Naive B cell (primary cell): ENCODE data around the gene ANO10. TPM values are rescaled to one million over a fixed set of nuclear protein-coding genes. Genes with fewer than 3 reads are reported as not detected.
"Not testable (repeated sequence)": the region's sequence is repeated elsewhere in the genome, so short reads cannot be mapped to it uniquely, and the experiment has no call there.

Experiments
- ATAC-seq, 2 donors: fragments of 150-1000 bp; cut with Tn5 transposase; 2 replicates each; pipeline ENCODE4 v1.10.0; 2021; ENCODE audit warnings: low read depth in 2 of 2, mild to moderate bottlenecking in 2 of 2, moderate library complexity in 2 of 2
- DNase-seq: peaks from one replicate; pipeline ENCODE4 v3.0.0; 2022
- H3K27ac Mint-ChIP-seq, 6 donors: one replicate each; pipeline ENCODE4 v1.8.0; 2020 to 2022; ENCODE audit warnings: mild to moderate bottlenecking in 6 of 6, mixed read lengths in 6 of 6, moderate library complexity in 5 of 6, inconsistent platforms in 2 of 6
- H3K27me3 Mint-ChIP-seq, 3 donors: one replicate each; pipeline ENCODE4 v1.8.0; 2021 to 2022; ENCODE audit warnings: mixed read lengths in 3 of 3, mild to moderate bottlenecking in 1 of 3
- H3K36me3 Mint-ChIP-seq, 2 donors: one replicate each; pipeline ENCODE4 v1.8.0; 2020 to 2022; ENCODE audit warnings: mixed read lengths in 2 of 2, inconsistent platforms in 1 of 2, mild to moderate bottlenecking in 1 of 2
- H3K4me1 Mint-ChIP-seq, 3 donors: one replicate each; pipeline ENCODE4 v1.8.0; 2020 to 2022; ENCODE audit warnings: mixed read lengths in 3 of 3, inconsistent platforms in 1 of 3, mild to moderate bottlenecking in 1 of 3, moderate library complexity in 1 of 3
- H3K4me3 Mint-ChIP-seq, 8 donors: one replicate each; pipeline ENCODE4 v1.8.0; 2020 to 2022; ENCODE audit warnings: mild to moderate bottlenecking in 8 of 8, mixed read lengths in 8 of 8, moderate library complexity in 8 of 8, inconsistent platforms in 2 of 8
- H3K9me3 Mint-ChIP-seq, 7 donors: one replicate each; pipeline ENCODE4 v1.8.0; 2020 to 2022; ENCODE audit warnings: mixed read lengths in 7 of 7, mild to moderate bottlenecking in 5 of 7, inconsistent platforms in 2 of 7, moderate library complexity in 1 of 7
- polyA plus RNA-seq, 6 donors: library from polyadenylated mRNA; unstranded; fragments of 300-500 nt; fragmentation: Illumina TruSeq; gene quantifications; one replicate each; pipeline ENCODE4 v1.2.3, GENCODE V29; 2021; ENCODE audit warnings: low read depth in 6 of 6

Gene ANO10, protein sequence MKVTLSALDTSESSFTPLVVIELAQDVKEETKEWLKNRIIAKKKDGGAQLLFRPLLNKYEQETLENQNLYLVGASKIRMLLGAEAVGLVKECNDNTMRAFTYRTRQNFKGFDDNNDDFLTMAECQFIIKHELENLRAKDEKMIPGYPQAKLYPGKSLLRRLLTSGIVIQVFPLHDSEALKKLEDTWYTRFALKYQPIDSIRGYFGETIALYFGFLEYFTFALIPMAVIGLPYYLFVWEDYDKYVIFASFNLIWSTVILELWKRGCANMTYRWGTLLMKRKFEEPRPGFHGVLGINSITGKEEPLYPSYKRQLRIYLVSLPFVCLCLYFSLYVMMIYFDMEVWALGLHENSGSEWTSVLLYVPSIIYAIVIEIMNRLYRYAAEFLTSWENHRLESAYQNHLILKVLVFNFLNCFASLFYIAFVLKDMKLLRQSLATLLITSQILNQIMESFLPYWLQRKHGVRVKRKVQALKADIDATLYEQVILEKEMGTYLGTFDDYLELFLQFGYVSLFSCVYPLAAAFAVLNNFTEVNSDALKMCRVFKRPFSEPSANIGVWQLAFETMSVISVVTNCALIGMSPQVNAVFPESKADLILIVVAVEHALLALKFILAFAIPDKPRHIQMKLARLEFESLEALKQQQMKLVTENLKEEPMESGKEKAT
- polyA plus RNA-seq = 1 to 10 TPM; 2.9 to 5.1 (median 3.8) TPM

DNA sequence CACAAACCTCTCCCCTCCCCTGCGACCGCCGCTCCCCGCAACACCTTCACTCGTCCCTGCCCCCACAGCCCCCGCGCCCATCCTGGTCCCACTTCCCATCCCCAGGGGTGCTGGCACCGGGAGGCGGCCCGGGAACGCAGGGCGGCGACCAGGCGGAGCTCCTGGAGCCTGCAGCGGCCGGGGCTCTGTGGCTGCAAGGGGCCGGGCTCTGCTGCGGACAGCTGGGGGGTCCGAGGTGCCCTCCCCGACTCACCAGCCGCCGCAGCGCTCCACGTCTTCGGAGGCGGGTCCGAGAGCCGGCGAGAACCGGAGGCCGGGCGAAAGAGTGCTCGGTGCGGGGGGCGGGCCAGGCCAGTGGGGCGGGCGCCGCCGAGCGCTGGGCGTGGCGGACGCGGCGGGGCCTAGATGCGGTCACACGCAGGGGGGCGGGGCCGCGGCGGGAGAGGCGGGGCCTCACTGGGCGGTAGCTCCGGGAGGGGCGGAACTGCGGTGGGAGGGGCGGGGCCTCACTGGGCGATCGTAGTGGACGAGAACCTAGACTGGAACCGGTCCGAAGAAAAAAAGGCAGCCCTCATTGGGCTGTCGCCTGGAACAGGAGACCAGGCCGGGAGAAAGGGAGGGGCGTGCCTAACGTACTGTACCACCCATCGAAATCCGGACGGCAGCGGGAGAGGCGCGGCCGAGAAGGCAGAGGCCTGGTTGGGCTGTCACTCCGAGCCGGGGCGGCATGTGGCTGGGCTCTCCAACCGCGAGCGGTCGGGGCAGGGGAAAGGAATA is at the start of gene ANO10:
TSS of gene ANO10 (minus strand) at position 356 of the 777 bp plus-strand sequence. CDS start 16,159 bp downstream, outside the sequence.
- H3K27ac Mint-ChIP-seq = peak within 1 kb of the TSS in 4 of 6 donors; percentile 79 to 96 (median 93)
- peak; percentile 90 for ATAC-seq
- H3K36me3 Mint-ChIP-seq = no peaks in the 10 kb centered on the region
- peaks cover 11 to 19% (median 19%) of the 10 kb centered on the region in 3 donors for H3K4me1 Mint-ChIP-seq
- peaks cover 0 to 2% (median 0%) of the 10 kb centered on the region in 7 donors for H3K9me3 Mint-ChIP-seq
- peaks cover 0 to 8% (median 3%) of the 10 kb centered on the region in 3 donors for H3K27me3 Mint-ChIP-seq
- DNase-seq = peak; percentile 93
- H3K4me3 Mint-ChIP-seq = peak within 1 kb of the TSS; percentile 75 to 96 (median 93)

DNA sequence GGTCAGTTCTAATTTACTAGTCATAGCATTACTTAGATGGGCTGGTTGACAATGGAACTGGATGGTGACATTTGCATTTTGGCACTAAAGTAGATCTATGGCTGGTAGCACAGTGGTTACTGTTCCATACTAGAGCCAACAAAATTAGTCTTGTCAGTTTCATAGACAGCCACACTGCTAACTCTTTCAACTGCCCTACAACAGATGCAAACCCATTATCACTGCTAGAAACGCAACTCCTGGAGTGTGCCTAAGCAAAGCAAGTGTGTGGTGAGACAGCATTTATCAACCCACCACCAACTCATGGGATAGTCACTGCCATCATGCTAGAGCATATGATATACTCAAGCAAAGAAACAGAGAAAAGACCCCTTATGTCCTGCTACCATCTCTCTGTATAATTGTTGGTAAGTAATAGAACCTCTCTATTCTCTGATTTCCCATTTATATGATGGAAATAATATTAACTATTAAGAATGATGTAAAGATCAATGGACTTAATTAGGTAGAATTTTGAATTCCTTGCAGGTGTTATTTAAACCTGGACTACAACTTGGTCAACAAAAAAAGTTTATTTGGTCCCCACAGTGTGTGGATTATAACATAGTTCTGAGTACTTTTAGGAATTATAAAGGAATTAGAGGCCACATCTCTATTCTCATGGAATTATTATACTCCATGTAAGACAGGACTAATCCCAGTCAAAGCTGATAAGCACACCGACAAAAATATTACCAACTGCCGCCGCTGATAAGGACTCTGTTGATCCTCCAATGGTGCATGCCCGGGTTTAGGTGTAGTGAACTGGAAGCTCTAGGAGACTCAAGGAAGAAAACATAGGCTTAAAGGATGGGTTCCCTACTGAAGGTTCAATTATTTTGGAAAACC is 49.1 kb upstream of the ANO10 start:
- no peak for DNase-seq
- H3K27ac Mint-ChIP-seq = no peak overlapping the region
- ATAC-seq = no peak
- H3K36me3 Mint-ChIP-seq = no peaks in the 10 kb centered on the region
- peaks cover 5 to 12% (median 8%) of the 10 kb centered on the region in 3 donors for H3K27me3 Mint-ChIP-seq
- no peaks in the 10 kb centered on the region for H3K9me3 Mint-ChIP-seq
- H3K4me1 Mint-ChIP-seq = no peaks in the 10 kb centered on the region
- no peak overlapping the region for H3K4me3 Mint-ChIP-seq

DNA sequence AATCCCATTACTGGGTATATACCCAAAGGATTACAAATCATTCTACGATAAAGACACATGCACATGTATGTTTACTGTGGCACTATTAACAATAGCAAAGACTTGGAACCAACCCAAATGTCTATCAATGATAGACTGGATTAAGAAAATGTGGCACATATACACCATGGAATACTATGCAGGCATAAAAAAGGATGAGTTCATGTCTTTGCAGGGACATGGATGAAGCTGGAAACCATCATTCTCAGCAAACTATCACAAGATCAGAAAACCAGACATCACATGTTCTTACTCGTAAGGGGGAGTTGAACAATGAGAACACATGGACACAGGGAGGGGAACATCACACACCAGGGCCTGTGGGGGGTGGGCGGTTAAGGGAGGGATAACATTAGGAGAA is 43.2 kb upstream of the ANO10 start:
- Mint-ChIP-seq H3K27me3 (peaks cover 5 to 45% (median 24%) of the 10 kb centered on the region in 3 donors), H3K9me3 (peaks cover 1 to 20% (median 12%) of the 10 kb centered on the region in 7 donors)
- H3K4me1 Mint-ChIP-seq, DNase-seq, H3K27ac Mint-ChIP-seq, ATAC-seq, H3K36me3 Mint-ChIP-seq, H3K4me3 Mint-ChIP-seq: not testable (repeated sequence)

DNA sequence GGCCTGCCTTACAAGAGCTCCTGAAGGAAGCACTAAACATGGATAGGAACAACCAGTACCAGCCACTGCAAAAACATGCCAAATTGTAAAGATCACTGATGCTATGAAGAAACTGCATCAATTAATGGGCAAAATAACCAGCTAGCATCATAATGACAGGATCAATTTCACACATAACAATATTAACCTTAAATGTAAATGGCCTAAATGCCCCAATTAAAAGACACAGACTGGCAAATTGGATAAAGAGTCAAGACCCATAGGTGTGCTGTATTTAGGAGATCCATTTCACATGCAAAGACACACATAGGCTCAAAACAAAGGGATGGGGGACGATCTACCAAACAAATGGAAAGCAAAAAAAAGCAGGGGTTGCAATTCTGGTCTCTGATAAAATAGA is 39.6 kb upstream of the ANO10 start:
- H3K27me3 Mint-ChIP-seq = peaks cover 5 to 38% (median 25%) of the 10 kb centered on the region in 3 donors

DNA sequence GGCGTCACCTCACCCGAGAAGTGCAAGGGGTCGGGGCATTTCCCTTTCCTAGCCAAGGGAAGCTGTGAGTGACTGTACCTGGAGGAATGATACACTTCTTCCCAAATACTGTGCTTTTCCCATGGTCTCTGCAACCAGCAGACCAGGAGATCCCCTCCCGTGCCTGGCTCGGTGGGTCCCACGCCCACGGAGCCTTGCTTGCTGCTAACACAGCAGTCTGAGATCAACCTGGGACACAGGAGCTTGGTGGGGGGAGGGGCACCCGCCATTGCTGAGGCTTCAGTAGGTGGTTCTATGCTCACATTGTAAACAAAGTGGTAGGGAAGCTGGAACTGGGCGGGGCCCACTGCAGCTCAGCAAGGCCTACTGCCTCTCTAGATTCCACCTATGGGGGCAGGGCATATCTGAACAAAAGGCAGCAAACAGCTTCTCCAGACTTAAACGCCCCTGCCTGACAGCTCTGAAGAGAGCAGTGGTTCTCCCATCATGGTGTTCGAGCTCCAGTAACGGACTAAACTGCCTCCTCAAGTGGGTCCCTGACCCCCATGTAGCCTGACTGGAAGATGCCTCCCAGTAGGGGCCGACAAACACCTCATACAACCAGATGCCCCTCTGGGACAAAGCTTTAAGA is 37.6 kb upstream of the ANO10 start:
- no peak for ATAC-seq
- no peak overlapping the region for H3K4me3 Mint-ChIP-seq
- DNase-seq = no peak
- H3K36me3 Mint-ChIP-seq = peaks cover 0 to 6% of the 10 kb centered on the region in 2 donors
- H3K27ac Mint-ChIP-seq = no peak overlapping the region
- H3K27me3 Mint-ChIP-seq = peaks cover 9 to 32% (median 25%) of the 10 kb centered on the region in 3 donors
- peaks cover 3 to 10% (median 7%) of the 10 kb centered on the region in 7 donors for H3K9me3 Mint-ChIP-seq
- H3K4me1 Mint-ChIP-seq = no peaks in the 10 kb centered on the region

More for the DNA sequence above, 39.6 kb upstream of the ANO10 start:
- ATAC-seq, H3K4me3 Mint-ChIP-seq, H3K36me3 Mint-ChIP-seq, H3K27ac Mint-ChIP-seq, DNase-seq, H3K4me1 Mint-ChIP-seq: not testable (repeated sequence)
- H3K9me3 Mint-ChIP-seq = peaks cover 3 to 20% (median 12%) of the 10 kb centered on the region in 7 donors

DNA sequence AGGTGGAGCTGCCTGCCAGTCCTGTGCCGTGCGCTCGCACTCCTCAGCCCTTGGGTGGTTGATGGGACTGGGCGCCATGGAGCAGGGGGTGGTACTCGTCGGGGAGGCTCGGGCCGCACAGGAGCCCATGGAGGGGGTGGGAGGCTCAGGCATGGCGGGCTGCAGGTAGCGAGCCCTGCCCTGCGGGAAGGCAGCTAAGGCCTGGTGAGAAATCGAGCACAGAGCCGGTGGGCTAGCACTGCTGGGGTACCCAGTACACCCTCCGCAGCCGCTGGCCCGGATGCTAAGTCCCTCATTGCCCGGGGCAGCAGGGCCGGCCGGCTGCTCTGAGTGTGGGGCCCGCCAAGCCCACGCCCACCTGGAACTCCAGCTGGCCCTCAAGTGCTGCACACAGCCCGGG is 34.6 kb upstream of the ANO10 start:
- not testable (repeated sequence) for H3K9me3 Mint-ChIP-seq, H3K4me3 Mint-ChIP-seq, H3K27ac Mint-ChIP-seq, ATAC-seq, H3K4me1 Mint-ChIP-seq, DNase-seq, H3K36me3 Mint-ChIP-seq
- H3K27me3 Mint-ChIP-seq = peaks cover 8 to 11% (median 9%) of the 10 kb centered on the region in 3 donors

DNA sequence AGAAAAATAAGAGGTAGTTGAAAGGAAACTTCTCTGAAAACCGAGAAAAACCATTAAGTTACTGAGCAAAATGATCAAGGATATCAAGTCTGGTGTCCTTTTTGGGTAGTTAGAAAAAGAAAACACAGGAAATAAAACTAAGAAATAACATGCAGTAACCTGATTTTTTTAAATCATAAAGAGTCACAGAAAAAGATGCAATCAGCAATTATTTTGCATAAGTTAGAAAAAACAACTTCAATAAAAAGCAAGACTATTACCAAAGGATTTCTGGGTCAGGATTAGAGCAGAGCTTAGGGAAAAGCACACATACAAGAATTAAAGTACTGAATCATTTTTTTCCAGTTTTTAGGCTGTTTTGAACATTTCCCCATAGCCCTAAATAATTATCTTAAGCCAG is 28.5 kb upstream of the ANO10 start:
- DNase-seq (no peak), ATAC-seq (no peak)
- Mint-ChIP-seq H3K27ac (no peak overlapping the region), H3K36me3 (peaks cover 0 to 5% of the 10 kb centered on the region in 2 donors), H3K4me1 (no peaks in the 10 kb centered on the region), H3K27me3 (peaks cover 14 to 30% (median 19%) of the 10 kb centered on the region in 3 donors), H3K9me3 (peaks cover 0 to 2% (median 0%) of the 10 kb centered on the region in 7 donors), H3K4me3 (no peak overlapping the region)

DNA sequence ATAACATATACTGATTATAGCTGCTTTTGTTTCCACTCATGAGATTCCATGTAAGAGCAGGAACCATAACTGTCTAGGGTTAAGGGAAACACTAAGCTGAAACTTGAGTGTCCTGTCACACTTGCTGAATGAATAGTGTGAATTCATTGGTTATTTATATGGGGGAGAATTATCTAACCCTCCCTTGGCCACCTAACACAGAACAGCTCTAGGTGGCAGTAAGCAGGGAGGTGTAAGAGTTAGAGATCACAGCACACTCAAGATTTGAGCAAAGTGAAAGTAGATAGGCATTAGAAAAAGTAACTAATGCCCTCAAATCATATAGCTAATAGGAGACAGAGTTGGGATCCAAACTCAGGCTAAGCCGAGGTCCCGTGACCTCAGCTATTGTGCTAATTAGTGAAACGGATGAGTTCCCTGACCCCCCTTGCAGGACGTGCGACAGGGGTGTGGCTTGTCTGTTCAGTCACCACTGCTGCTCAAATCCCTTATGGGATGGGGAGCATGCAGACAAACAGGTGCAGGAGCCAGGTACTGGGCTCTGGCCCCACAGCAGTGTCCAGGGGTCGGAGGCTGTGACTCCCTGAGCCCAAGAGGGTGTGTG is 27.7 kb upstream of the ANO10 start:
- Mint-ChIP-seq H3K36me3 (peaks cover 0 to 5% of the 10 kb centered on the region in 2 donors), H3K27me3 (peaks cover 15 to 35% (median 19%) of the 10 kb centered on the region in 3 donors), H3K9me3 (peaks cover 0 to 2% (median 0%) of the 10 kb centered on the region in 7 donors), H3K4me3 (no peak overlapping the region), H3K27ac (no peak overlapping the region), H3K4me1 (no peaks in the 10 kb centered on the region)
- ATAC-seq (no peak), DNase-seq (no peak)

DNA sequence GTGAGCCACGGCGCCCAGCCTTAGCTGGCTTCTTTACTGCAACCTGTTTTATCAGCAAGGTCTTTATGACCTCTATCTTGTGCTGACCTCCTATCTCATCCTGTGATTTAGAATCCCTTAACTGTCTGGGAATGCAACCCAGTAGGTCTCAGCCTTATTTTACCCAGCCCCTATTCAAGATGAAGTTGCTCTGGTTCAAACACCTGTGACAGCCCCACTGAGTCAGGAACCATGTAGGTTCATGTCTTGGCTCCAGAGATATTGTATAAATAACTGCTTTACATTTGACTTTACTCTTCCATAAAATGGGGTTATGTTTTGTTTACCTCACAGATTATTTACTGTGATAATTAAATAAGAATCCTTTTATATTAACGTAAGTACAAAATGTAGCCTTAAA is 27.1 kb upstream of the ANO10 start:
- no peak for ATAC-seq
- peak overlapping the region in 1 of 8 donors; percentile 29 for H3K4me3 Mint-ChIP-seq
- no peak overlapping the region for H3K27ac Mint-ChIP-seq
- H3K36me3 Mint-ChIP-seq = peaks cover 0 to 5% of the 10 kb centered on the region in 2 donors
- no peak for DNase-seq
- no peaks in the 10 kb centered on the region for H3K4me1 Mint-ChIP-seq
- H3K27me3 Mint-ChIP-seq = peaks cover 15 to 40% (median 24%) of the 10 kb centered on the region in 3 donors
- peaks cover 0 to 2% (median 0%) of the 10 kb centered on the region in 7 donors for H3K9me3 Mint-ChIP-seq

DNA sequence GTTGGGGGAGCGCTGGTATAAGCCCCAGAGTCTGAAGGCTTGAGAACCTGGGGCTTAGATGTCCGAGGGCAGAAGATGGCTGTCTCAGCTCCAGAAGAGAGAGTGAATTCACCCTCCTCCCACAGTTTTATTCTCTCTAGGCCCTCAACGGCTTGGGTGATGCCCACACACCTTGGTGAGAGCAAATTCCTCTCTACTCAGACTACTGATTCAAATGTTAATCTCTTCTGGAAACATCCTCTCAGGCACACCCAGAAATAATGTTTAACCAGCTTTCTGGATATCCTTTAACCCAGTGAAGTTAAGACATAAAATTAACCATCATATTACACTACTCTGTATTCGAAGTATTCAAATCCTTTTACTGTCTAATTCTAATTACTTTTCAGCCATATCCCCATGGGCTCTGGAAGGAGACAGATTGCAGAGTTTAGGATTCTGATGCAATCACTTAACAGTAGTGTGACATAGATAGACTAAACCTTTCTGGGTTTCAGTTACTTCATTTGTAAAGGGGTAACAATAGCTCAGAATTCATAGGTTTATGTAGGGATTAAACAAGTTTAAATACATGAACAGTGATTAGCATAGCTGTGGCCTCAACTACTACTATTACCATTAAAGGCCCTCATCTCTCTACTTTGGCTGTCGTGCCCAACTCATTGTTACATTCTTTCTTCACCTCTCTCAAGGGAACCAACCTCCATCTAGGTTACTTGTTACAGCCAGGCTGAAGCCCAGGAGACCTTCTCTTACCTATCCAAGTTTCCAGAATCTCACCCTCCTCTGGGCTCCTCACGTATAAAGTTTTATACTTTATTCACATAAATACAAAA is 25.7 kb upstream of the ANO10 start:
- Mint-ChIP-seq H3K4me1 (no peaks in the 10 kb centered on the region), H3K4me3 (no peak overlapping the region), H3K36me3 (peaks cover 0 to 5% of the 10 kb centered on the region in 2 donors), H3K27me3 (peaks cover 15 to 41% (median 28%) of the 10 kb centered on the region in 3 donors), H3K27ac (no peak overlapping the region), H3K9me3 (peaks cover 0 to 2% (median 0%) of the 10 kb centered on the region in 7 donors)
- ATAC-seq = no peak
- DNase-seq = no peak

DNA sequence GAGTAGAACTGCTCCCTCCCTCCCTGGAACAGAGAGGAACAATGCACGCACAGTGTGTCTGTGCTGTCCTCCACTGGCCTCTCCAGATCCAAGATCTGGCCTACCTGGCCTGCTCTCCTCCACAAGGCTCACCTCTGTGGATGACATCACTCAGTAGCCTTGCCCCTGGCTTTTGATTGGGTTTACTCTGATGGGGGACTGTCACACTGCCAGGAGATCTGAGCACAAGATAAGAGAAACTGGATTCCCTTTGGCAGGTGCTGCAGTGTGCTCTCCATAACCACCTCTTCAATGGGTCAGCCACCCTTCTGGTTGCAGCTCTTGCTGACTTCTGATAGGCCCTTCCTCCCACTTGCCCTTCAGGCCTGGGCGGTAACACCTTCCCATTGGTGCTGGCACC is 22.6 kb upstream of the ANO10 start:
- Mint-ChIP-seq H3K27me3 (peaks cover 20 to 32% (median 23%) of the 10 kb centered on the region in 3 donors), H3K36me3 (peaks cover 0 to 5% of the 10 kb centered on the region in 2 donors), H3K4me3 (peak overlapping the region in 1 of 8 donors; percentile 21), H3K9me3 (no peaks in the 10 kb centered on the region), H3K27ac (peak overlapping the region in 1 of 6 donors; percentile 69), H3K4me1 (no peaks in the 10 kb centered on the region)
- DNase-seq (no peak), ATAC-seq (no peak)
